Measurements from ENCODE around the gene SFXN4.

- TF ChIP-seq, protein P1, sequence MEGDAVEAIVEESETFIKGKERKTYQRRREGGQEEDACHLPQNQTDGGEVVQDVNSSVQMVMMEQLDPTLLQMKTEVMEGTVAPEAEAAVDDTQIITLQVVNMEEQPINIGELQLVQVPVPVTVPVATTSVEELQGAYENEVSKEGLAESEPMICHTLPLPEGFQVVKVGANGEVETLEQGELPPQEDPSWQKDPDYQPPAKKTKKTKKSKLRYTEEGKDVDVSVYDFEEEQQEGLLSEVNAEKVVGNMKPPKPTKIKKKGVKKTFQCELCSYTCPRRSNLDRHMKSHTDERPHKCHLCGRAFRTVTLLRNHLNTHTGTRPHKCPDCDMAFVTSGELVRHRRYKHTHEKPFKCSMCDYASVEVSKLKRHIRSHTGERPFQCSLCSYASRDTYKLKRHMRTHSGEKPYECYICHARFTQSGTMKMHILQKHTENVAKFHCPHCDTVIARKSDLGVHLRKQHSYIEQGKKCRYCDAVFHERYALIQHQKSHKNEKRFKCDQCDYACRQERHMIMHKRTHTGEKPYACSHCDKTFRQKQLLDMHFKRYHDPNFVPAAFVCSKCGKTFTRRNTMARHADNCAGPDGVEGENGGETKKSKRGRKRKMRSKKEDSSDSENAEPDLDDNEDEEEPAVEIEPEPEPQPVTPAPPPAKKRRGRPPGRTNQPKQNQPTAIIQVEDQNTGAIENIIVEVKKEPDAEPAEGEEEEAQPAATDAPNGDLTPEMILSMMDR (IDR thresholded peaks at IDR 0.05) = no peak
- no peak for TF ChIP-seq POLR2A (IDR thresholded peaks at IDR 0.05)
These were observed 25.7 kb upstream of the SFXN4 start for GRCh38 chr10:119190954-119191785.

Measured in body of pancreas (tissue), 4 donors.